HepG2 (cell line): Measurements from ENCODE around the gene SPART. TPM values are rescaled to one million over a fixed set of nuclear protein-coding genes. Genes with fewer than 3 reads are reported as not detected.

ENCODE experiments used
- ATAC-seq: fragments of 200-7000 bp; cut with Tn5 transposase; 3 replicates; pipeline ENCODE4 v1.9.1; 2020; ENCODE audit warnings: mild to moderate bottlenecking, moderate library complexity
- BruUV-seq: library from RNA; stranded (reverse); fragments of 400-500 nt; replicated peaks from 2 replicates; lab custom pipeline; 2021; lab: Mats Ljungman, UMichigan
- CTCF ChIA-PET: fragments of 300-600 bp; formaldehyde crosslinking; extraction: SDS; loops from one replicate; lab custom pipeline; 2021; ENCODE audit warnings: low total read pairs, inconsistent platforms, low intra/inter-chr PET ratio; lab: Yijun Ruan, JAX
- POLR2A ChIA-PET: fragments of 350-600 bp; sonication (Branson Sonifier 250); formaldehyde crosslinking; loops from one replicate; lab custom pipeline; 2020; ENCODE audit warnings: antibody characterized with exemption, inconsistent platforms; lab: Yijun Ruan, JAX
- DNase-seq: peaks from one replicate; pipeline ENCODE4 v3.0.0-alpha.2; 2015; ENCODE audit warnings: low spot score
- FAIRE-seq: peaks from 3 replicates; lab custom pipeline; 2011; peaks lifted over from hg19 to GRCh38; lab: Jason Lieb, UNC
- H2AFZ ChIP-seq: one replicate; pipeline ENCODE4 v1.6.1; 2011; ENCODE audit warnings: low read length, inconsistent platforms
- H3K27ac ChIP-seq: fragments of 300-600 bp; 3 replicates; pipeline ENCODE4 v1.8.0; 2011; ENCODE audit warnings: mixed run types, mild to moderate bottlenecking, mixed read lengths, low read length, inconsistent platforms; ENCODE audit not compliant: insufficient read depth; ENCODE audit errors: extremely low read length
- H3K27me3 ChIP-seq, 2 experiments: fragments of 200-600 bp in 1 of 2; 2 replicates in 1 of 2; 3 replicates in 1 of 2; pipeline versions ENCODE4 v1.6.0 to v1.8.0; 2011; ENCODE audit warnings: low read length in 2 of 2, mild to moderate bottlenecking in 2 of 2, moderate library complexity in 2 of 2, inconsistent platforms in 1 of 2; ENCODE audit not compliant: insufficient read depth in 2 of 2, control insufficient read depth in 1 of 2
- H3K36me3 ChIP-seq, 2 experiments: fragments of 200-600 bp in 1 of 2; replicated peaks in 1 of 2; 2 replicates in 1 of 2; 3 replicates in 1 of 2; pipeline versions ENCODE4 v1.5.1 to v1.8.0; 2011; ENCODE audit warnings: low read length in 2 of 2, inconsistent platforms in 1 of 2; ENCODE audit not compliant: insufficient read depth in 2 of 2, control insufficient read depth in 1 of 2
- H3K4me1 ChIP-seq: 2 replicates; pipeline ENCODE4 v1.5.1; 2012; ENCODE audit warnings: low read length, inconsistent platforms; ENCODE audit not compliant: insufficient read depth
- H3K4me2 ChIP-seq: 2 replicates; pipeline ENCODE4 v1.6.0; 2011; ENCODE audit warnings: low read depth, low read length, inconsistent platforms
- H3K4me3 ChIP-seq, 3 experiments: fragments of 200-600 bp in 1 of 3; sonication (generic), shearing (Covaris generic) in 1 of 3; replicated peaks in 1 of 3; 2 replicates each; pipeline ENCODE4 v1.5.1; 2011 to 2016; ENCODE audit warnings: low read length in 3 of 3, inconsistent platforms in 2 of 3, low read depth in 2 of 3, mild to moderate bottlenecking in 2 of 3, control low read depth in 1 of 3, mixed read lengths in 1 of 3; ENCODE audit not compliant: insufficient read depth in 1 of 3
- H3K79me2 ChIP-seq: one replicate; pipeline ENCODE4 v1.6.1; 2011; ENCODE audit warnings: low read length, inconsistent platforms; ENCODE audit not compliant: insufficient read depth
- H3K9ac ChIP-seq: 2 replicates; pipeline ENCODE4 v1.6.0; 2011; ENCODE audit warnings: mild to moderate bottlenecking, low read depth, low read length, inconsistent platforms; ENCODE audit not compliant: insufficient read depth
- H3K9me3 ChIP-seq: 2 replicates; pipeline ENCODE4 v1.5.1; 2012; ENCODE audit warnings: mild to moderate bottlenecking, low read length
- H4K20me1 ChIP-seq: 2 replicates; pipeline ENCODE4 v1.6.0; 2011; ENCODE audit warnings: inconsistent platforms, mild to moderate bottlenecking, low read length, moderate library complexity; ENCODE audit not compliant: insufficient read depth
- AFF4 ChIP-seq: sonication (generic); formaldehyde crosslinking; IDR thresholded peaks from 2 replicates; pipeline ENCODE4 v1.4.0; 2020; ENCODE audit warnings: missing genetic modification reagents
- BATF2 ChIP-seq: sonication (generic); formaldehyde crosslinking; IDR thresholded peaks from 2 replicates; pipeline ENCODE4 v1.8.0; 2022; ENCODE audit warnings: mild to moderate bottlenecking, missing genetic modification reagents, moderate library complexity
- DNMT1 ChIP-seq: sonication (generic); formaldehyde crosslinking; IDR thresholded peaks from 2 replicates; pipeline ENCODE4 v1.5.1; 2020; ENCODE audit warnings: mild to moderate bottlenecking, missing genetic modification reagents
- HNF4A ChIP-seq: sonication (generic); formaldehyde crosslinking; IDR thresholded peaks from 2 replicates; pipeline ENCODE4 v1.4.0; 2020; ENCODE audit warnings: missing genetic modification reagents
- TAF15 ChIP-seq: fragments of 200-400 bp; formaldehyde crosslinking; IDR thresholded peaks from one replicate; pipeline ENCODE4 v1.6.1; 2018; ENCODE audit warnings: mild to moderate bottlenecking, low read depth, low read length; ENCODE audit not compliant: poor library complexity, severe bottlenecking
- TFAP4 ChIP-seq: sonication (generic); IDR thresholded peaks from 2 replicates; pipeline ENCODE4 v1.6.1; 2016; ENCODE audit warnings: low read depth, borderline replicate concordance
- ZNF275 ChIP-seq: sonication (generic); formaldehyde crosslinking; IDR thresholded peaks from 2 replicates; pipeline ENCODE4 v1.8.0; 2022; ENCODE audit warnings: missing genetic modification reagents, mild to moderate bottlenecking, inconsistent platforms, borderline replicate concordance
- ZNF383 ChIP-seq: sonication (generic); formaldehyde crosslinking; IDR thresholded peaks from 2 replicates; pipeline ENCODE4 v1.4.0; 2020; ENCODE audit warnings: missing genetic modification reagents, mild to moderate bottlenecking, borderline replicate concordance
- WGBS: methylation state at CpG from one replicate; pipeline ENCODE4 v1.1.6; 2017; ENCODE audit warnings: low lambda C conversion rate; 5-methylcytosine and 5-hydroxymethylcytosine counted together
- in situ Hi-C: cut with HindIII; loops from 2 replicates; pipeline ENCODE4 v1.10.0; 2017; ENCODE audit warnings: low pct_unique_long_range_greater_than_20kb; ENCODE audit not compliant: extremely low pct_ligation_motif_present
- intact Hi-C: fragments of 100-400 bp; cut with micrococcal nuclease; formaldehyde crosslinking; loops from one replicate; pipeline ENCODE4 v1.10.0; 2022; ENCODE audit not compliant: unreplicated experiment
- polyA plus RNA-seq, 8 experiments: library from polyadenylated mRNA; depleted of rRNA in 3 of 8; stranded (reverse) in 7 of 8; unstranded in 1 of 8; fragments of >200 nt; fragmentation: Illumina TruSeq in 4 of 8; extraction: Trizol in 4 of 8; gene quantifications; 2 replicates each; pipeline versions ENCODE4 v1.2.1 to v1.2.3, GENCODE V29; 2011 to 2016; ENCODE audit warnings: low read depth in 4 of 8, missing spikeins in 1 of 8, mixed read lengths in 1 of 8; ENCODE audit not compliant: insufficient read depth in 1 of 8
- total RNA-seq, 5 experiments: library from RNA; depleted of rRNA; stranded (reverse); fragments of >200 nt; fragmentation: Illumina TruSeq; extraction: Trizol; gene quantifications; 2 replicates each; pipeline ENCODE4 v1.2.3, GENCODE V29; 2016; ENCODE audit warnings: low read depth in 1 of 5

Gene SPART
- total and polyA plus RNA-seq, 2 of the 13 experiments (the other 11 are each of a cell fraction or from before 2014, with no cell fraction given) = 8.9 to 28.8 TPM

- Histone ChIP-seq H3K9ac (no peak overlapping the region), H3K79me2 (no peaks in the 10 kb centered on the region), H3K27me3 (no peaks in the 10 kb centered on the region), H3K4me2 (0 out of 2 replicates have a peak overlapping the region, but pooled peaks have one; percentile 20), H2AFZ (no peak overlapping the region), H3K4me1 (peaks cover 31% of the 10 kb centered on the region), H4K20me1 (no peaks in the 10 kb centered on the region), H3K9me3 (no peaks in the 10 kb centered on the region), H3K36me3 (no peaks in the 10 kb centered on the region), H3K4me3 (no peak overlapping the region), H3K27ac (peak overlapping the region; percentile 11)
- DNase-seq = peak; percentile 55
- in situ Hi-C loops = no loop called here
- ChIA-PET CTCF (no interaction called here), POLR2A (interaction anchor here (0.6 kb wide), 1 partner anchor 13 kb away, joined by 3 read pairs; the partner anchor contains the start of gene SPART)
- peak; percentile 77; the same call in 1 of the 2 replicates for TF ChIP-seq TFAP4
- no peak for TF ChIP-seq TAF15
- no peak for TF ChIP-seq ZNF383
- no peak for TF ChIP-seq AFF4
- no peak for TF ChIP-seq ZNF275 (CRISPR knock-in tag)
- TF ChIP-seq DNMT1 (CRISPR knock-in tag) = no peak
- no peak for TF ChIP-seq BATF2 (CRISPR knock-in tag)
- TF ChIP-seq HNF4A (CRISPR knock-in tag) = peak; percentile 33; the same call in 1 of the 2 replicates
- ATAC-seq = peak; percentile 93
- WGBS = 22% methylated on average over 1 of the region's 1 CpG
- intact Hi-C loops = no loop called here
- no peak for FAIRE-seq
- BruUV-seq = no TSS peak
Observed at GRCh38 chr13:36359301-36359950, 13.2 kb upstream of the SPART start.
